Spleen (tissue), 7 donors: Measurements from ENCODE around the gene MRPL46.

Experiments
- POLR2A ChIP-seq, 3 donors: fragments of 450-650 bp; IDR thresholded peaks; one replicate each; pipeline ENCODE4 v1.5.1; 2017; ENCODE audit warnings: antibody characterized with exemption in 3 of 3, mild to moderate bottlenecking in 1 of 3
- POLR2AphosphoS5 ChIP-seq, 3 donors: sonication (generic); formaldehyde crosslinking; IDR thresholded peaks; one replicate each; pipeline ENCODE4 v1.5.1; 2017; ENCODE audit warnings: antibody characterized with exemption in 3 of 3
- TF ChIP-seq, protein P1 (sequence below), 11 experiments: fragments of 200-600 bp in 7 of 11; fragments of 450-650 bp in 4 of 11; sonication (generic) in 4 of 11; IDR thresholded peaks in 8 of 11; conservative IDR thresholded peaks in 3 of 11; 1 replicate in 7 of 11; 2 replicates in 4 of 11; pipeline versions ENCODE4 v1.4.0 to v1.8.0; 2016 to 2021; ENCODE audit warnings: antibody characterized with exemption in 11 of 11, inconsistent platforms in 4 of 11, mild to moderate bottlenecking in 1 of 11
- donor health status: DM: no; HTN: no; CAD: no; lungs with moderate emphysema.
- donor health status: DM: no; HTN: no; CAD: no.
- donor health status: DM: no; HTN: no; CAD: no.

DNA sequence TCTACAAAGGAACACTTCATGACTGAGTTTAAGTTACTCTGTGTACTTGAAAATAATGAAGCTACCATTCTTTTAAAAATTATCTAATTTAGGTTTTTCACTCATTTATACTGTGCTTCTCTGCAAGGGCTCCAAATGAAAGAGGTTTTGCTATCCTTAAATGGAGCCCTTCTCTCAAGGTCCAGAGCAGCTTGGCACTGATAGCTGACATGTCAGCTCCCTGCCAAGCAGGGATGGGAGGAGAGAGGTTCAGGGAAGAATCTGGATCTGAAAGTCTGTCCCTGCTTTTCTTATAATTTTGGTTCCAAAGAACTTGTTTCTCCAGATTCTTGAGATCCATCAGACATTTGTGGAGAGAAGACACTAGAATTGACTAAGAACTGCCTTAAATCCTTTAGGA lies 39.4 kb upstream of the MRPL46 start:
- TF ChIP-seq, protein P1, sequence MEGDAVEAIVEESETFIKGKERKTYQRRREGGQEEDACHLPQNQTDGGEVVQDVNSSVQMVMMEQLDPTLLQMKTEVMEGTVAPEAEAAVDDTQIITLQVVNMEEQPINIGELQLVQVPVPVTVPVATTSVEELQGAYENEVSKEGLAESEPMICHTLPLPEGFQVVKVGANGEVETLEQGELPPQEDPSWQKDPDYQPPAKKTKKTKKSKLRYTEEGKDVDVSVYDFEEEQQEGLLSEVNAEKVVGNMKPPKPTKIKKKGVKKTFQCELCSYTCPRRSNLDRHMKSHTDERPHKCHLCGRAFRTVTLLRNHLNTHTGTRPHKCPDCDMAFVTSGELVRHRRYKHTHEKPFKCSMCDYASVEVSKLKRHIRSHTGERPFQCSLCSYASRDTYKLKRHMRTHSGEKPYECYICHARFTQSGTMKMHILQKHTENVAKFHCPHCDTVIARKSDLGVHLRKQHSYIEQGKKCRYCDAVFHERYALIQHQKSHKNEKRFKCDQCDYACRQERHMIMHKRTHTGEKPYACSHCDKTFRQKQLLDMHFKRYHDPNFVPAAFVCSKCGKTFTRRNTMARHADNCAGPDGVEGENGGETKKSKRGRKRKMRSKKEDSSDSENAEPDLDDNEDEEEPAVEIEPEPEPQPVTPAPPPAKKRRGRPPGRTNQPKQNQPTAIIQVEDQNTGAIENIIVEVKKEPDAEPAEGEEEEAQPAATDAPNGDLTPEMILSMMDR (IDR thresholded peaks at IDR 0.05 in 8 of 11, conservative IDR thresholded peaks at IDR 0.05 in 3 of 11): no peak
- TF ChIP-seq POLR2A (IDR thresholded peaks at IDR 0.05) (no peak), POLR2AphosphoS5 (IDR thresholded peaks at IDR 0.05) (no peak)
